K562 (cell line): Measurements from ENCODE around the gene GAA. TPM values are rescaled to one million over a fixed set of nuclear protein-coding genes. Genes with fewer than 3 reads are reported as not detected.

Experiments used
- ATAC-seq: fragments of 200-7000 bp; cut with Tn5 transposase; 3 replicates; pipeline ENCODE4 v1.9.1; 2020; ENCODE audit warnings: moderate library complexity
- BruUV-seq: library from RNA; stranded (reverse); fragments of 400-500 nt; replicated peaks from 2 replicates; lab custom pipeline; 2021; lab: Mats Ljungman, UMichigan
- CTCF ChIA-PET: fragments of 300-600 bp; formaldehyde crosslinking; extraction: SDS; loops from one replicate; lab custom pipeline; 2021; ENCODE audit warnings: low intra/inter-chr PET ratio; lab: Yijun Ruan, JAX
- POLR2A ChIA-PET: fragments of 300-600, 350-650 bp; sonication (Branson Sonifier 250); formaldehyde crosslinking; extraction: SDS; loops from one replicate; lab custom pipeline; 2021; ENCODE audit warnings: antibody characterized with exemption, inconsistent platforms; lab: Yijun Ruan, JAX
- DNase-seq, 4 experiments: peaks; one replicate each; pipeline versions ENCODE4 v3.0.0 to v3.0.0-alpha.2; 2011 to 2018; ENCODE audit warnings: low spot score in 3 of 4, mixed read lengths in 3 of 4; ENCODE audit errors: extremely low read depth in 1 of 4
- FAIRE-seq: peaks from 2 replicates; lab custom pipeline; 2011; peaks lifted over from hg19 to GRCh38; lab: Jason Lieb, UNC
- H2AFZ ChIP-seq: 2 replicates; pipeline ENCODE4 v1.6.0; 2011; ENCODE audit warnings: low read depth, low read length, control low read depth, inconsistent platforms
- H3K27ac ChIP-seq: fragments of 200-600 bp; 3 replicates; pipeline ENCODE4 v1.8.0; 2011; ENCODE audit warnings: low read depth, mild to moderate bottlenecking, control low read depth, inconsistent platforms, low read length, moderate library complexity, mixed read lengths; ENCODE audit errors: extremely low read depth
- H3K27me3 ChIP-seq, 2 experiments: fragments of 300-600 bp in 1 of 2; 2 replicates in 1 of 2; 3 replicates in 1 of 2; pipeline versions ENCODE4 v1.6.0 to v1.8.0; 2011; ENCODE audit warnings: inconsistent platforms in 2 of 2, low read length in 2 of 2, mild to moderate bottlenecking in 1 of 2, mixed read lengths in 1 of 2, moderate library complexity in 1 of 2; ENCODE audit not compliant: control insufficient read depth in 2 of 2, insufficient read depth in 2 of 2
- H3K36me3 ChIP-seq: fragments of 300-600 bp; 3 replicates; pipeline ENCODE4 v1.8.0; 2011; ENCODE audit warnings: mild to moderate bottlenecking, low read length, inconsistent platforms; ENCODE audit not compliant: control insufficient read depth, insufficient read depth
- H3K4me1 ChIP-seq, 2 experiments: fragments of 200-600 bp in 1 of 2; replicated peaks in 1 of 2; 2 replicates in 1 of 2; 3 replicates in 1 of 2; pipeline versions ENCODE4 v1.5.1 to v1.8.0; 2011; ENCODE audit warnings: inconsistent platforms in 2 of 2, low read length in 2 of 2, mild to moderate bottlenecking in 1 of 2, mixed read lengths in 1 of 2, moderate library complexity in 1 of 2; ENCODE audit not compliant: control insufficient read depth in 2 of 2, insufficient read depth in 2 of 2
- H3K4me2 ChIP-seq: 2 replicates; pipeline ENCODE4 v1.6.1; 2011; ENCODE audit warnings: low read length, control low read depth, inconsistent platforms, mixed read lengths; ENCODE audit not compliant: insufficient read depth
- H3K4me3 ChIP-seq: fragments of 200-600 bp; sonication (generic), shearing (Covaris generic); 2 replicates; pipeline ENCODE4 v1.5.1; 2016; ENCODE audit warnings: control low read depth, inconsistent platforms
- H3K79me2 ChIP-seq: fragments of 200-600 bp; 3 replicates; pipeline ENCODE4 v1.8.0; 2011; ENCODE audit warnings: low read length, inconsistent platforms; ENCODE audit not compliant: control insufficient read depth, insufficient read depth
- H3K9ac ChIP-seq, 2 experiments: 2 replicates each; pipeline versions ENCODE4 v1.6.0 to v1.6.1; 2011; ENCODE audit warnings: low read depth in 2 of 2, low read length in 2 of 2, control low read depth in 1 of 2, inconsistent platforms in 1 of 2, mild to moderate bottlenecking in 1 of 2, mixed read lengths in 1 of 2; ENCODE audit not compliant: insufficient read depth in 1 of 2
- H3K9me1 ChIP-seq: one replicate; pipeline ENCODE4 v1.6.0; 2011; ENCODE audit warnings: inconsistent platforms, mild to moderate bottlenecking, low read length, moderate library complexity; ENCODE audit not compliant: control insufficient read depth, insufficient read depth
- H3K9me3 ChIP-seq: replicated peaks from 2 replicates; pipeline ENCODE4 v1.5.1; 2011; ENCODE audit warnings: low read depth, low read length, inconsistent platforms; ENCODE audit not compliant: control insufficient read depth, insufficient read depth
- H4K20me1 ChIP-seq: replicated peaks from 2 replicates; pipeline ENCODE4 v1.6.1; 2011; ENCODE audit warnings: low read length, inconsistent platforms, mixed read lengths; ENCODE audit not compliant: control insufficient read depth, insufficient read depth
- MTA3 ChIP-seq: fragments of 450-650 bp; formaldehyde crosslinking; IDR thresholded peaks from 2 replicates; pipeline ENCODE4 v1.6.1; 2017; ENCODE audit warnings: mild to moderate bottlenecking, borderline replicate concordance
- WGBS: fragments of 100-300 bp; shearing (Covaris generic); methylation state at CpG from one replicate; pipeline ENCODE4 v1.1.6; 2016; ENCODE audit warnings: low coverage, mixed read lengths; ENCODE audit not compliant: insufficient coverage; ENCODE audit errors: missing lambda C conversion rate; 5-methylcytosine and 5-hydroxymethylcytosine counted together
- in situ Hi-C: fragments of 300-500 bp; cut with MboI; formaldehyde crosslinking; loops from 4 replicates; pipeline ENCODE4 v1.15.0; 2018; ENCODE audit warnings: inconsistent platforms, mixed read lengths
- intact Hi-C: fragments of 100-400 bp; cut with micrococcal nuclease; formaldehyde crosslinking; loops from 2 replicates; pipeline ENCODE4 v1.14.2; 2022
- polyA plus RNA-seq, 8 experiments: library from polyadenylated mRNA; depleted of rRNA in 4 of 8; stranded (reverse) in 5 of 8; unstranded in 3 of 8; fragments of >200 nt; fragmentation: Nextera tagmentation in 2 of 8; fragmentation: Illumina TruSeq in 1 of 8; extraction: Ambion mirVana in 2 of 8; extraction: Trizol in 1 of 8; gene quantifications; 2 replicates each; pipeline versions ENCODE4 v1.2.1 to v1.2.3, GENCODE V29; 2011 to 2014; ENCODE audit warnings: inconsistent platforms in 1 of 8, missing spikeins in 1 of 8
- total RNA-seq, 7 experiments: library from RNA; depleted of rRNA in 6 of 7; stranded (reverse); fragments of >200 nt in 6 of 7; fragmentation: Illumina TruSeq in 2 of 7; extraction: Trizol in 2 of 7; gene quantifications; 2 replicates each; pipeline versions ENCODE4 v1.2.1 to v1.2.3, GENCODE V29; 2011 to 2021; ENCODE audit warnings: low replicate concordance in 1 of 7

Gene GAA
- total and polyA plus RNA-seq, 9 of the 15 experiments (the other 6 are each of a cell fraction or from before 2014, with no cell fraction given) = 0.15 to 6.4 (median 1.7) TPM

GRCh38 chr17:80107231-80108021 is 6.0 kb downstream of the GAA start:
- intact Hi-C loops = loop anchor here (10.0 kb wide), 1 partner anchor 77 kb away; no protein-coding TSS in a partner anchor
- 23% methylated on average over 35 of the region's 46 CpGs for WGBS
- Histone ChIP-seq H3K27ac (no peak overlapping the region), H3K4me3 (no peak overlapping the region), H3K9ac (peak overlapping the region in 1 of 2 experiments; percentile 17; a peak in 1 of 4 replicates), H3K9me1 (no peaks in the 10 kb centered on the region), H4K20me1 (peaks cover 4% of the 10 kb centered on the region; the same call in 1 of the 2 replicates), H3K27me3 (peaks cover 39 to 70% of the 10 kb centered on the region in 2 experiments), H3K4me2 (no peak overlapping the region), H3K36me3 (no peaks in the 10 kb centered on the region), H2AFZ (no peak overlapping the region), H3K9me3 (no peaks in the 10 kb centered on the region), H3K4me1 (peaks cover 4 to 59% of the 10 kb centered on the region in 2 experiments; a peak in 4 of 5 replicates), H3K79me2 (no peaks in the 10 kb centered on the region)
- POLR2A ChIA-PET = interaction anchor here (1.1 kb wide), 1 partner anchor 8 kb away, joined by 4 read pairs; no protein-coding TSS in a partner anchor
- in situ Hi-C loops = no loop called here
- ATAC-seq (no peak), FAIRE-seq (no peak), DNase-seq (no peak)
- no peak for TF ChIP-seq MTA3
- CTCF ChIA-PET = no interaction called here
- no TSS peak for BruUV-seq
